ENCODE results near the gene WDR41. TPM values are rescaled to one million over a fixed set of nuclear protein-coding genes. Genes with fewer than 3 reads are reported as not detected.

WDR41 gene
- total RNA-seq, 1 experiment from 2014 or later, result 107 TPM

DNA sequence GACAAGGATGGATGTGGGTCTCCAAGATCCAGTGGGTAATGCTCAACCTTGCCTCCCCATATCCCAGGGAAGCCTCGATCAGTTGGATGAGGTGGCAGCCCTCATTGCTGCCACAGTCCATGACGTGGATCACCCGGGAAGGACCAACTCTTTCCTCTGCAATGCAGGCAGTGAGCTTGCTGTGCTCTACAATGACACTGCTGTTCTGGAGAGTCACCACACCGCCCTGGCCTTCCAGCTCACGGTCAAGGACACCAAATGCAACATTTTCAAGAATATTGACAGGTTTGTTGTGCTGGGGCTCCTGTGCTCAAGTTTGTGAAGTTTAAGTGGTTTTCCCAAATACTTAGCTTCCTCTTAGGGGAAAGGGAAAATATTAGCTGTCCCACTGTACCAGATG lies 74.0 kb downstream of the WDR41 start:
- H3K27ac Mint-ChIP-seq (ENCODE audit: low read depth, unreplicated experiment), result no peak overlapping the region
- H3K27me3 Mint-ChIP-seq (ENCODE audit: insufficient read depth, unreplicated experiment), result no peaks in the 10 kb centered on the region
- peaks cover 5% of the 10 kb centered on the region for H3K36me3 Mint-ChIP-seq (ENCODE audit: insufficient read depth, unreplicated experiment)
- no peak overlapping the region for H3K4me3 Mint-ChIP-seq (ENCODE audit: unreplicated experiment)
- no peaks in the 10 kb centered on the region for H3K9me3 Mint-ChIP-seq (ENCODE audit: unreplicated experiment)
- DNase-seq (ENCODE audit: unreplicated experiment), result no peak
- ChIA-PET CTCF (interaction anchor here (0.5 to 1.2 kb wide), 5 partner anchors 74 to 744 kb away, joined by 3 to 8 read pairs (median 4); no protein-coding TSS in a partner anchor), POLR2A (interaction anchor here (2.1 kb wide), 1 partner anchor 10 kb away, joined by 11 read pairs; no protein-coding TSS in a partner anchor)
- TF ChIP-seq, protein P1, sequence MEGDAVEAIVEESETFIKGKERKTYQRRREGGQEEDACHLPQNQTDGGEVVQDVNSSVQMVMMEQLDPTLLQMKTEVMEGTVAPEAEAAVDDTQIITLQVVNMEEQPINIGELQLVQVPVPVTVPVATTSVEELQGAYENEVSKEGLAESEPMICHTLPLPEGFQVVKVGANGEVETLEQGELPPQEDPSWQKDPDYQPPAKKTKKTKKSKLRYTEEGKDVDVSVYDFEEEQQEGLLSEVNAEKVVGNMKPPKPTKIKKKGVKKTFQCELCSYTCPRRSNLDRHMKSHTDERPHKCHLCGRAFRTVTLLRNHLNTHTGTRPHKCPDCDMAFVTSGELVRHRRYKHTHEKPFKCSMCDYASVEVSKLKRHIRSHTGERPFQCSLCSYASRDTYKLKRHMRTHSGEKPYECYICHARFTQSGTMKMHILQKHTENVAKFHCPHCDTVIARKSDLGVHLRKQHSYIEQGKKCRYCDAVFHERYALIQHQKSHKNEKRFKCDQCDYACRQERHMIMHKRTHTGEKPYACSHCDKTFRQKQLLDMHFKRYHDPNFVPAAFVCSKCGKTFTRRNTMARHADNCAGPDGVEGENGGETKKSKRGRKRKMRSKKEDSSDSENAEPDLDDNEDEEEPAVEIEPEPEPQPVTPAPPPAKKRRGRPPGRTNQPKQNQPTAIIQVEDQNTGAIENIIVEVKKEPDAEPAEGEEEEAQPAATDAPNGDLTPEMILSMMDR (IDR thresholded peaks at IDR 0.05; ENCODE audit: unreplicated experiment), result no peak
- no TSS peak for BruUV-seq (replicated peaks)
- no peaks in the 10 kb centered on the region for H3K4me1 Mint-ChIP-seq (ENCODE audit: insufficient read depth, unreplicated experiment)
- intact Hi-C loops (cut with micrococcal nuclease), result no loop called here

DNA sequence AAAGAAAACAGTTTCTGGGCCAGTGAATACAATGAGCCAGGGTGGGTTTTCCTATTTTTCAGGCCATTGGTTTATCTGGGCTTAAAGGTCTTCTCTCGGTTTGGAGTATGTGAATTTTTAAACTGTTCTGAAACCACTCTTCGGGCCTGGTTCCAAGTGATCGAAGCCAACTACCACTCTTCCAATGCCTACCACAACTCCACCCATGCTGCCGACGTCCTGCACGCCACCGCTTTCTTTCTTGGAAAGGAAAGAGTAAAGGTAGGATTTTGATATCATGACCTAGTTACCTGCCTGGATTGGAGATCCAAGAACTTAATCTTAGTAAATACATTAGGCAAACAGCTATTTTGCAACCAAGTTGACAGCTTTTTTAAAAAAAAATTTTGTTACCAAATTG lies 79.1 kb downstream of the WDR41 start:
- ChIA-PET POLR2A (interaction anchor here (1.2 kb wide), 1 partner anchor 13 kb away, joined by 3 read pairs; no protein-coding TSS in a partner anchor), CTCF (no interaction called here)
- Mint-ChIP-seq H3K27ac (ENCODE audit: low read depth, unreplicated experiment) (no peak overlapping the region), H3K9me3 (ENCODE audit: unreplicated experiment) (no peaks in the 10 kb centered on the region), H3K27me3 (ENCODE audit: insufficient read depth, unreplicated experiment) (peaks cover 7% of the 10 kb centered on the region), H3K36me3 (ENCODE audit: insufficient read depth, unreplicated experiment) (no peaks in the 10 kb centered on the region), H3K4me3 (ENCODE audit: unreplicated experiment) (no peak overlapping the region), H3K4me1 (ENCODE audit: insufficient read depth, unreplicated experiment) (no peaks in the 10 kb centered on the region)
- no peak for DNase-seq (ENCODE audit: unreplicated experiment)
- BruUV-seq (replicated peaks), result no TSS peak
- intact Hi-C loops (cut with micrococcal nuclease), result no loop called here
- TF ChIP-seq, protein P1 (IDR thresholded peaks at IDR 0.05; ENCODE audit: unreplicated experiment), result no peak

DNA sequence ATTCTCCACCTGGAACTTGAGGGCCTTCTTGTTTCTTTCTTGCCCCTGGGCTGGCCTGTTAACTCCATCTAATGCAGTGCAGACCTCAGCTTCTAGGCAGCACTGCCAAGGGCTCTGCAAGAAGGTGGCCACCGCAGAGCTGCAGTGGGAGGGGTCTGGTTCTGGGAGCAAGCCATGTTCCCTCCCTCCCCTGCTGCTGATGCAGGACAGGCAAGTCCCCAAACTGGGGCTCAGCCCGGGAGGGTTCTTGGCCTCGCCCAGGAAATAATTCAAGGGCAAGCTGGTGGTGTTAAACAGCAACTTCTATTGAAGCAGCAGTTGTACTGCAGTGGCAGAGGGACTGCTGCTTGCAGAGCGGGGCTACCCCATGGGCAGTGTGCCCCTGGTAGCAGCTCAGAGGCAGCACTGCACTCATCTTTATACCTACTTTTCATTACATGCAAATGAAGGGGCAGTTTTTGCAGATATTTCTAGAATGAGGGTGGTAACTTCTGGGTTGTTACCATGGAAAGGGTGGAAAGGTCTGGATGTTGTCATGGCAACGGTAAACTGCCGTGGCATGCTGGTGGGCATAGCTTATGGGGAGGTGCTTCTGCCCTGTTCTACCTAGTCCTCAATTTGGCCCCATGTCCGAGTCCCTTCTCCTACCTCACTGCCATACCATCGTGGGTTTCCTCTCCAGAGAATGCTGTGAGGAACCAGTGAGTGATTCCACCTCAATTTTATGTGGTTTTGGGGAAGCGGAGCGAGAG lies 82.1 kb downstream of the WDR41 start:
- TF ChIP-seq, protein P1 (IDR thresholded peaks at IDR 0.05; ENCODE audit: unreplicated experiment), result no peak
- Mint-ChIP-seq H3K4me1 (ENCODE audit: insufficient read depth, unreplicated experiment) (no peaks in the 10 kb centered on the region), H3K27ac (ENCODE audit: low read depth, unreplicated experiment) (no peak overlapping the region), H3K27me3 (ENCODE audit: insufficient read depth, unreplicated experiment) (peaks cover 19% of the 10 kb centered on the region), H3K36me3 (ENCODE audit: insufficient read depth, unreplicated experiment) (no peaks in the 10 kb centered on the region), H3K9me3 (ENCODE audit: unreplicated experiment) (no peaks in the 10 kb centered on the region), H3K4me3 (ENCODE audit: unreplicated experiment) (no peak overlapping the region)
- intact Hi-C loops (cut with micrococcal nuclease), result no loop called here
- ChIA-PET CTCF (interaction anchor here (0.5 to 1.1 kb wide), 3 partner anchors 23 to 404 kb away, joined by 3 read pairs; partner anchors contain the start of gene WDR41), POLR2A (interaction anchor here (0.6 kb wide), 1 partner anchor 432 kb away, joined by 3 read pairs; no protein-coding TSS in a partner anchor)
- BruUV-seq (replicated peaks), result no TSS peak
- DNase-seq (ENCODE audit: unreplicated experiment), result no peak

DNA sequence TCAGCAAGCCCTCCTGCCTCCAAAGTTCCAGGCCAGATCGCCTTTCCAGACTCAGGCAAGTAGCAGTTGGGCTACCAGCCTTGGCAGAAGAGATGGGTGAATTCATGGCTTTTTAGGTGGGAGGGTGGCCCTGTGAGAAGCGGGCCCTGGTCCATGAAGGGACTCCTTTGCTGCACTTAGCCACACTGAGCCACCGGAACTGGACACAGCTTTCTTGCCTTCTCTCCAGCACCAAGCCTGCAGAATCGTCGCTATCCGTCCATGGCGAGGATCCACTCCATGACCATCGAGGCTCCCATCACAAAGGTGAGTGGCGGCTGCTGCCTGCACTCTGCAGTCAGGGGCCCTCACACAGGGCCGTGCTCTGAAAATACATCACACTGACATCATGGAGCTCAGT lies 85.0 kb downstream of the WDR41 start:
- Mint-ChIP-seq H3K4me1 (ENCODE audit: insufficient read depth, unreplicated experiment) (no peaks in the 10 kb centered on the region), H3K27me3 (ENCODE audit: insufficient read depth, unreplicated experiment) (peaks cover 19% of the 10 kb centered on the region), H3K27ac (ENCODE audit: low read depth, unreplicated experiment) (no peak overlapping the region), H3K9me3 (ENCODE audit: unreplicated experiment) (no peaks in the 10 kb centered on the region), H3K4me3 (ENCODE audit: unreplicated experiment) (no peak overlapping the region), H3K36me3 (ENCODE audit: insufficient read depth, unreplicated experiment) (no peaks in the 10 kb centered on the region)
- POLR2A ChIA-PET, result no interaction called here
- no peak for DNase-seq (ENCODE audit: unreplicated experiment)
- intact Hi-C loops (cut with micrococcal nuclease), result no loop called here
- TF ChIP-seq, protein P1 (IDR thresholded peaks at IDR 0.05; ENCODE audit: unreplicated experiment), result no peak
- no TSS peak for BruUV-seq (replicated peaks)
- CTCF ChIA-PET, result interaction anchor here (0.7 kb wide), 1 partner anchor 277 kb away, joined by 4 read pairs; no protein-coding TSS in a partner anchor
